ENCODE results near the gene RAB3IP.

- TF ChIP-seq POLR2A (IDR thresholded peaks at IDR 0.05; ENCODE audit: low read depth, low read length) (no peak), CTCF (conservative IDR thresholded peaks at IDR 0.05; ENCODE audit: low read depth, low read length) (no peak), MAFK (IDR thresholded peaks at IDR 0.05; ENCODE audit: low read depth, low read length) (no peak), FOS (IDR thresholded peaks at IDR 0.05; ENCODE audit: low read depth, low read length) (no peak), MXI1 (IDR thresholded peaks at IDR 0.05; ENCODE audit: borderline replicate concordance, low read depth, low read length) (no peak)
Measured at GRCh38 chr12:69744109-69744508, 5.4 kb downstream of the RAB3IP start.
